HG03045 (cell line): Measurements from ENCODE around the gene PCSK7.
"Not testable (repeated sequence)": the region's sequence is repeated elsewhere in the genome, so short reads cannot be mapped to it uniquely, and the experiment has no call there.

ENCODE experiments used
- ATAC-seq: cut with Tn5 transposase; IDR thresholded peaks from one replicate; pipeline ENCODE4 v1.9.1; 2021; ENCODE audit warnings: mild to moderate bottlenecking, moderate library complexity; ENCODE audit not compliant: unreplicated experiment

The PCSK7 gene

DNA sequence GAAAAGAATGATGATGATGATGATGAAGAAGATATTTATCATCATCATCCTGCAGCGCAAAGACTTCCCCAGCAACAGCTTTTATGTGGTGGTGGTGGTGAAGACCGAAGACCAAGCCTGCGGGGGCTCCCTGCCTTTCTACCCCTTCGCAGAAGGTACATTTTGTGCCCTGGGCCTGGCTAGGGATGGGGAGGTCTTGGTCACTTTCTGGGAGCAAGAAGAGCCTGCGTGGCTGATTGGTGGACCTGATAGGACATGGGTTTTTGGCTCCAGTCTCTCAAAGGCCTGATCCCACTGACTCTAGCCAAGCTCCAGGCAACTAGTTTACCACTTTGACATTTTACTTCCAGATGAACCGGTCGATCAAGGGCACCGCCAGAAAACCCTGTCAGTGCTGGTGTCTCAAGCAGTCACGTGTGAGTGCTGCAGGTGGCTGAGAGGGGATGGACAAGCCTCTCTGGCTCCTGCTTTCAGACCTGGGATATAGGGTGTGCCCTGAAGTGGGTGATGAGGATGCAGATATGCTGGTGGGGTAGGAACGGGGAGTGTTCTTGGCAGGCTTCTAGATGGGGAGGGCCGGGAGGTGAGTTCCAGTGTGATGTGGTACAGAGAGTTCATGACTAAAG lies 48.0 kb downstream of the PCSK7 start:
- no peak for ATAC-seq

DNA sequence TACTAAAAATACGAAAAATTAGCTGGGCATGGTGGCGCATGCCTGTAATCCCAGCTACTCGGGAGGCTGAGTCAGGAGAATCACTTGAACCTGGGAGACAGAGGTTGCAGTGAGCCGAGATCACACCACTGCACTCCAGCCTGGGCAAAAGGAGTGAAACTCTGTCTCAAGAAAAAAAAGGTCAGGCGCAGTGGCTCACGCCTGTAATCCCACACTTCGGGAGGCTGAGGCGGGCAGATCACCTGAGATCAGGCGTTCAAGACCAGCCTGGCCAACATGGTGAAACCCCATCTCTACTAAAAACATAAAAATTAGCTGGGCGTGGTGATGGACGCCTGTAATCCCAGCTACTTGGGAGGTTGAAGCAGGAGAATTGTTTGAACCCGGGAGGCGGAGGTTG lies 48.7 kb downstream of the PCSK7 start:
- ATAC-seq, result not testable (repeated sequence)

DNA sequence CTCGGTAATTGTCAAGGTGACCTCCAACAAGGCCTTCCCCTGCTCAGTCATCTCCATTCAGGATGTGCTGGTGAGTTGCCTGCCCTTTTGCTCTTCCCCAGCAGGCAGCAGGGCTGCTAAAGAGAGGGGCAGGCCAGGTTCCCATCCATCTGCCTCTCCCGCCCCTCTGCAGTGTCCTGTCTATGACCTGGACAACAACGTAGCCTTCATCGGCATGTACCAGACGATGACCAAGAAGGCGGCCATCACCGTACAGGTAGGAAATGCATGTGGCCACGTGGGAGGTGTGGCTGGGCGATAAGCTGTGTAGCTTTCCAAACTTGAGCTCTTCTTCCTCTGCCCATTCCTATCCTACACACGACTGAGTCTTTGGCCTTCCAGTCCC lies 49.3 kb downstream of the PCSK7 start:
- no peak for ATAC-seq

DNA sequence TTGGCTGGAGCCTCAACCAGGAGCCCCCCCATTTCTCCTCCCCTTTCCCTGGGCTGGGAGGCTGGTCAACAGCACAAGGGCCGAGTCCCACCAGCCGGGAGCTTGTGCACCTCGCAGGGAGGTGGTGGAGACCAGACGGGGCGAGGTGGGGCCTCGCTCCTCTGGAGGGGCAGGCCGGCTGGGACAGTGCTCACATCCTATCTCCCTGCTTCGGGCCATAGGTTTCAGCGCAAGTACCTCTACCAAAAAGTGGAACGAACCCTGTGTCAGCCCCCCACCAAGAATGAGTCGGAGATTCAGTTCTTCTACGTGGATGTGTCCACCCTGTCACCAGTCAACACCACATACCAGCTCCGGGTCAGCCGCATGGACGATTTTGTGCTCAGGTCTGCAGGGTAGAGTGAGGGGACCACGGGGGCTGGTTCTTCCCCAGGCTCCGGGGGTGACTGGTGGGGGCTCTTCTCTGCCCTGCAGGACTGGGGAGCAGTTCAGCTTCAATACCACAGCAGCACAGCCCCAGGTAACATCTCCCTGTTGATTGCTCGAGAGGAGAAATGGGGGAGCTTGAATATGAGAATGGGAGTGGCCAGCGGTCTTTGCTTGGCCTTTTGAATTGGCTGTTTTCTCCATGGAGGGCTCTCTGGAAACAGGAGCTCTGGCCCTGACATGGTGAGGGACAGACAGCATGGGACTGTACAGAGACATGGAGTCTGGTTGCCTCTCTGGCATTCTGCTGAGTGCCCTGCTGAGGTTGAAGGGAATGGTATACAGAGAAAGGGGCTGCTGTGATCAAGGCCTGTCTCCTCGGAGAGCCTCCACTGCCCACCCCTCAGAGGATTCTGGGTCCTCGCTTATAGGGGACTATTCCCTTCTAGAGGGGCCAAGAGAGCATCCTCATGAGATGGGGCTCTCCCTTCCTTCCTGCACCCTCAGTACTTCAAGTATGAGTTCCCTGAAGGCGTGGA lies 50.0 kb downstream of the PCSK7 start:
- no peak for ATAC-seq

DNA sequence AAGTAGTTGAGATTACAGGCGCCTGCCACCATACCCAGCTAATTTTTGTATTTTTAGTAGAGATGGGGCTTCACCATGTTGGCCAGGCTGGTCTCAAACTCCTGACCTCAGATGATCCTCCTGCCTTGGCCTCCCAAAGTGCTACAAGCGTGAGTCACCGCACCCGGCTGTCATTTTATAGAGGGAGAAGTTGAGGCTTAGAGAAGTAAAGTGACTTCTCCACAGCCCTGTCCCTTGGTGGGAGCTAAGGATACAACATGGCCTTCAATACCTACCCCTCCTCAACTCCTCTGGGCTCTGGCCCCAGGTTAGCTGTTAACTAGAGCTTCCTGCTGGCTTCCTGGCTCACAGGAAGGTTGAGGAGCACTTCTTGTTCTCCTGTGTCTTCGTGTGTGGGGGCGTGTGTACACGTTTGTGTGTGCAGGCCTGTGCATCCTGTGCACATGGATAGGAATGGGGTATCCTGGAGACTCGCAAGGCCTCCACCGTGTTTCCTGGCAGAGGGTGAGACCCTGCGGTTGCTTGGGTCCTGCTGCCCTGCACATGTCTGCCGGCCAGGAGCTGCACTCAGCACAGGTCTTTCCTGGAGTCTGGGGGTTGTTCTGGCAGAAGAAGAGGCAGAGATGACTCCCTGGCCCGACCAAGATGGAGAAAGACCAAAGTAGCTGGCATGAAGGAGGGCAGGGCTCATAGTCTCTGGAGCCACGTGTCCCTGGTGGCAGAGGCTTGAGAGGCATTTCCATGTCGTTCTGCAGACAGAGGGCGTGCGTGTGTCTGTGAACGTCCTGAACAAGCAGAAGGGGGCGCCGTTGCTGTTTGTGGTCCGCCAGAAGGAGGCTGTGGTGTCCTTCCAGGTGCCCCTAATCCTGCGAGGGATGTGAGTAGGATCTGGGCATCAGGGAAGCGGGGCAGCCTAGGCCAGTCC lies 51.0 kb downstream of the PCSK7 start:
- ATAC-seq, result no peak

DNA sequence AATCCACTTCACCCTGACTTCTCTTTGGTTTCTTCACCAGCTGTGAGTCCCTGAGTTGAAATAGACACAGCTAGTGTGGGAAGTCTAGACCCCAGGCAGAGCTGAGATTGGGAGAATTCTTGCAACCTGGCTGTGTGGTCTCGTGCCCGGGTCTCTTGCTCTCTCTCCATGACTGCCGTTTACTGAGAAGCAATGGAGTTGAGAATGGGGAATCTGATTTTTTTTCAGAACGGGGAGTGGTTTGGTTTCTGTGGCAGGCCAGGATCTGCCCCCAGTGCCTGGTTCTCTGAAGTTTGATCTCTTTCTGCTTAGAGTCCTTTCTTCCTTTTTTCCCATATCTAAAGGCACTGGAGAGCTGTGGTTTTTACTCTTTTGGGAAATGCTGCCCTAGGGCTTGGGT lies 51.9 kb downstream of the PCSK7 start:
- no peak for ATAC-seq

DNA sequence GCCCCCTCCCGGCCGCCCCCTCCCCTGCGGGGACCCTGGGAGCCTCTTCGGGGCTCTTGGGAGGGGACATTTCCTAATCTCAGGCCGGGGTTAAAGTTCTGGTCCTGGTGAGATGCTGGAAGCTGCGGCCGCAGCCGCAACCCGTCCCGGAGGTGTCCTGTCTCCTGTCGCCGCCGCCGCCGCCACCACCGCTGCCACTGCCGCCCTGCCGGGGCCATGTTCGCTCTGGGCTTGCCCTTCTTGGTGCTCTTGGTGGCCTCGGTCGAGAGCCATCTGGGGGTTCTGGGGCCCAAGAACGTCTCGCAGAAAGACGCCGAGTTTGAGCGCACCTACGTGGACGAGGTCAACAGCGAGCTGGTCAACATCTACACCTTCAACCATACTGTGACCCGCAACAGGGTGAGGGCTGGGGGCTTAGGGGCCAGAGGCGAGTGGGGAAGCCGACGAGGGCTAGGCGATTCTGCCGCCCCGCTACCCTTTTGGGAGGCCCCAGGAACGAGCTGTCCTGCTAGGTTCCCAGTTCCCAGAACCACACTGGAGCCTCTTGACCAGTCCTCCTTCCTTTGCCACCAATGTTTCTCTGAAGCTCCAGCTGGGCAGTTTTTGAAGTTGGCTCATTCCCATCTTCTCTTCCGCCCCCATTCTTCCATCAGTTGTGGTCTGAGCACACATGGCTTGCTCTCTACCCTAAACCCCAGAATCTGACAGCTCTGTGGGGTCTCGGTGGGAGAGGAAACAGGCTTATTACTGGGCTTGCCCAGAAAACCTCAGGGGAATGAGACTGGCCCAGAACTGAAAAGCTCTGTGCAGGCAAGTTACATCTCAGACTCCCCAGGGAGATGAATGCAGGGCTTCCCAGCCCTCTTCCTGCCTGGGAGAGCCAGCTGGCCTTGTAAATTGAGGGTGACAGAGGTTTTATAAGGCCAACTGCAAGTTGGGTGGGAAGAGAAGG lies 52.5 kb downstream of the PCSK7 start:
- peak; percentile 35 for ATAC-seq

DNA sequence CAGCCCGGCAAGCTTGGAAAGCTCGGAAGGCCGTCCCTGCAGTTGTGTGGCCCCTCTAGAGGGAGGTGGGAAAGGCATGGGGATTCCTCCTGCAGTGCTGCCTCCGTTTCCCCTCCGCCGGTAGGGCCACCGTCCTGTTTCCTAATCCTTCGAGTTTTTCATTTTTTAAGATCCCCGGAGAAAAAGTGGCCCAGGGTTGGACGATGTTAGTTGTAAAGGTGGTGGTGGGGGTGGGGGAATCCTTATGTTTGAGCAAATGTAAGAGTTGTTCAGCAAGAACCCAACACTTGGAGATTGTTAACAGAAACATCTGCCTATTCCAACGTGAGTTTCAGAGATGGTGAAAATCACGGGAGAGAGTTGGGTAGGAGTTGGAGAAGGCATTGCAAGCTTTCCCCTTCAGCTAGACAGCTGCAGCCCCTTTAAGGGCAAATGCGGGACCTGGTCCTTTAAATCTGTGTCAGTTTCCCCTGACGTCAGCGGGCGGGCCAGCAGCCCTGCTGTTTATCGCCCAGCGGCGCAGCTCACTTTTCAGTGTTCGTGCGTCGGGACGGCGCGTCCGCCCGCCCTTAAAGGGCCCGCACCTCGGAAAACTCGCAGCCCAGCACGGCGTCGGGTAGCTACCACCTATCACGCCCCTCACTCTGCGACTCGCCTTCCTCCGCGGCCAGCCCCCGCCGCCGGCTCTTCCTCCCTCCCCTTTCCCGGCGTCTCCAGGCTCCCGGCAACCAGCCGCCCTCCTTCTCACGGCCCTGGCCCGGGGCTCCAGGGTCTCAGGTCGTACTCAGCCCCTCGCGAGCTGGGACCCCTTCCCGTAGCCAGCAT lies 53.5 kb downstream of the PCSK7 start, which contains the start of gene SIDT2:
TSS of gene SIDT2 (plus strand) at position 534 of the 825 bp plus-strand sequence. CDS start 521 bp downstream, outside the sequence.
- ATAC-seq, result peak; percentile 92

DNA sequence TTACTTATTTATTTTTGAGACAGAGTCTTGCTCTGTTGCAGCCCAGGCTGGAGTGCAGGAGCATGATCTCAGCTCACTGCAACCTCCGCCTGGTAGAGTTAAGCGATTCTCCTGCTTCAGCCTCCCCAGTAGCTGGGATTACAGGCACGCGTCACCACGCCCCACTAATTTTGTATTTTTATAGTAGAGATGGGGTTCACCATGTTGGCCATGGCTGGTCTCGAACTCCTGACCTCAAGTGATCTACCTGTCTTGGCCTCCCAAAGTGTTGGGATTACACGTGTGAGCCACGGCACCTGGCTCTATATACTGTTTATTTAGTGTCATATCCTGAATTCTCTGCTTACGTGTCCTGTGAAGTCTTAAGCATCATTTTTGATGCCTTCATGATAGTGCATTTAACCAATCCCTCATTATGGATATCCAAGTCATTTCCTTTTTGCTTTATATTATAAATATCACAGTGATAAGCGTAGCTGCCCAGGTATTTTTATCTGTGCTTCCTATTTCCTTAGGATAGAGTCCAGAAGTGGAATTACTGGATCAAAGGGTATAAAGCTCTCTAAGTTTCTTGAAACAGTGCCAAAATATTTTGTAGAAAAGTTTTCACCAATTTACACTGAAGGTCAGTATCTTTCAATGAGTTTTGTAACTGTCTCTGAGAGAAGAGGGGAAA lies 54.2 kb downstream of the PCSK7 start:
- no peak for ATAC-seq

DNA sequence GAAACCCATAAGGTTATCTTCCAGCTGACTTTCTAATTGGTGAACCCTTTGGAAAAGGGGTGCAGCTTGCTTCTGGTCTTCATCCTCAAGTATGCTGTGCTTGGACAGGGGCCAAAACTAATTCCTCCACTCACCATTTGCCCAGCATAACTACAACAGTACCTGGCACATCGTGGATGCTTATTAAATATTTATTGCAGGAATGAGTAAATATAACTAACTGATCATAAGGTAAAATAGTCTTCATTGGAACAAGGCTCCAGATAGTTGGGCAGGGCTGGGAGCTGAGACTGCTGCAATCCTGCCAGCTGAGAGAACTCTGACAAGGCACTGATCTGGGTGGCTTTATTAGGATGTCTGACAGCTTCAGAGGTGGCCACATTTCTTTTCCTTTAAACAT lies 55.7 kb downstream of the PCSK7 start:
- no peak for ATAC-seq

DNA sequence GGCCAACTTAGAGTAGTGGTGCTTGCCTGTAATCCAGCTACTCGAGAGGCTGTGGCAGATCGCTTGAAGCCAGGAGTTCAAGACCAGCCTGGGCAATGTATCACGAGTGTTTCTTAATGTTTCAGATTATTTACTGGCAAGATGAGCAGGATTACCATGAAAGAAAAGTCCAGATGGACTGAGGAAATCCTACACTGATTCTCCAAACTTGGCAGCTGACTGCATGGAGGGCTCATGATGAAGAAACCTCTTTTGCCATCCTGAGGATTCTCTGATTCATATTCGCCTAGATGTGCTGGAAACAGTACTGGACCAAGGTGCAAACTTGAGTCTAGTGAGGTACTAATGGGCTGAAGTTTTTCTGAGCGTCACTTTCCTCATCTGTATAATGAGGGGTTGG lies 56.1 kb downstream of the PCSK7 start:
- ATAC-seq, result no peak

DNA sequence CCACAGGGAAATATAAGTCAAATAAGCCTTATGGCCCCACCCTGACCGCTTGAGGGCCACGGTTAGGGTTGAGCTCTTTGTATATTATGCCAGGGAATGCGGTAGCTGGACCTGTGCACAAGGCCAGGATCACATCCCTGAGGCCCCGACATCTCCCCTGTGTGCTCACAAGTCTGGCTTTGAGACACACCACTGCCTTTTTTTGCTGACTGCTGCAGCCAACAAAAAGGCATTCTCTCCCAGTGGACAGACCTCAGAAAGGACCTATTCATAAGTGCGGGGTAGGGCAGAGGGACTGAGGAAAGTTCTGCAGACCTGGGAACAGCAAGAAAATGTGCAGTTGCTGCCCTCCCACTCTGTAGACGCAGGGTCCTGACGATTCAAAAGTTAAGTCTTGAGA lies 56.8 kb downstream of the PCSK7 start:
- ATAC-seq, result no peak

DNA sequence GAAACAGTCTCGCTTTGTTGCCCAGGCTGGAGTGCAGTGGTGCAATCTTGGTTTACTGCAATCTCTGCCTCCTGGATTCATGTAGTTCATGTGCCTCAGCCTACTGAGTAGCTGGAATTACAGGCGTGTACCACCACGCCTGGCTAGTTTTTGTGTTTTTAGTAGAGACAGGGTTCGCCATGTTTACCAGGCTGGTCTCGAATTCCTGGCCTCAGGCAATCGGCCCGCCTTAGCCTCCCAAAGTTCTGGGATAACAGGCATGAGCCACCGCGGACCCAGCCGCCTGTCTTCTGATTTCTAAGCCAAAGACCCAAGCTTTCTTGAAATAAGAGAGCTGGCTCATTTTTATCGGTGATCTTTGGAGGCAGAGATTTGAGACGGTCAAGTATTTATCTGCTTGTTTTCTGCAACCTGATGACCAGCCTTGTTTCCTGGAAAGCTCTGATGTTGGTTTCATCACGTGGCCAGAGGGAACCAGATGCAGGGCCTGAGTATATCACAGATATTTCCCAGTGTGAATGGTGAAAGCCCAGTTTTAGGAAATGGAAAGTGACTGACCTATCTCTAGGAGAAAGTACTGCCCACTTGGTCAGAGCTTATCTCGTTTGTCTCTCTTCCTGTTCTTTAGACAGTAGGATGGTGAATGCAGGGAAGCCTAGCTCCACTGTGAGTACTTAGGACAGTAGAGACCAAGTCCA lies 59.0 kb downstream of the PCSK7 start:
- no peak for ATAC-seq

DNA sequence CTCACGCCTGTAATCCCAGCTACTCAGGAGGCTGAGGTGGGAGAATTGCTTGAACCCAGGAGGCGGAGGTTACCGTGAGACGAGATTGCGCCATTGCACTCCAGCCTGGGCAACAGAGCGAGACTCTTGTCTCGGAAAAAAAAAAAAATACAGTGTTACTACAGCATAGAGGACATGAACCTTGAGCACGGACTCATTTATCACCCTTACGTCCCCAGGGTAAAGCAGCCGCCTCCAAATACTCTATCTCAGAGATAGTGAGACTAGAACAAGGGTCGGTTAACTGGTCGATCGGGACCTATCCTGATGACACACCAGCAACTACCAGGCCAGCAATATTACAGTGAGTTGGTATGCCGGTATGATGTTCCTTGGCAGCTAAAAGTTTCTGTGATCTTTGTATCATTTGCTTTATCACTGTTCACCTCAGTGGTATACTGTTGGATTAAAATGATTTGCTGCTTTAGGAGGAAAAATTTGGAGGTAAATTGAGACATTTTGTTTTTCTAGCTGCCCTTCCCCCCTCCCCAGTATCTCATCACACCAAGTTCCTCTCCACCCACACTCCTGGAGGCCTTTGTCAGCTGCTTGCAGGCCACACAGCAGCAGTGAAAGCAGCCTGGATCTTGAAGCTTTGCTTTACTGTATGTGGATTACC lies 60.3 kb downstream of the PCSK7 start:
- ATAC-seq, result no peak

DNA sequence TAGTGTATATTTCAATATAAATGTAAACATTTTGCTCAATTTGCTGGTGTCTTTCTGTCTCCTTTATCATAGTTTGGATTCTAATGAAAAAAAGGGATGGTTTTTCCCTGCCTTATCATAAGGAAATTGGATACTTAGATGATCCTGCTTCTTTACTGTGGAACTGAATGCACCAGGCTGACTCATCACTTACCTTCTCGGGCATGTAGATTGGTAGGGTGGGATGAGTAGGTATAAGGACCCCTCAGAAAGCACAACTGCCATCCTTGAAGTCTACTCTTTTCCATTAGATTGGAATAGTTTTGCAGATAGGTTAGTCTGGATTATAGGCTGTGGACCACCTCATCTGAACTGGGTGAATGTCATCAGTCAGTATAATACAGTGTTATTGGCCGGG lies 60.9 kb downstream of the PCSK7 start:
- no peak for ATAC-seq

DNA sequence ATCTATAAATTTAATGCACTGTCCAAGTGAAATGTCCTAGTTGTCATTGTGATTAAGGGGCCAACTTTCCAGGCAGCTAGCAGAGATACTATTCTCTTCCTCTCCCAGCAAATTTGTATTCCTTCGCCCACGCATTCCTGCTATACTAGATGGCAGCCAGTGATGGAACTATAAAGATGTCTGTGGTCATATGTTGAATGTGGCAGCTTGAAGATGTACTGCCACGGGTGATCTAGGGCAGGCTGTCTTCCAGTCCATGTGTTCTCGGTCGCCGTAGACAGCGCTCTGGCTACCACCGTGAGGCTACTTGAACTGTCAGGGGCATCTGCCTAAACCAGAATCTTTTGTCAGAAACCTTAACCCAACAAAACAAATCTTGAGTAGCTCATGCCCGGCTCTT lies 61.7 kb downstream of the PCSK7 start:
- no peak for ATAC-seq

DNA sequence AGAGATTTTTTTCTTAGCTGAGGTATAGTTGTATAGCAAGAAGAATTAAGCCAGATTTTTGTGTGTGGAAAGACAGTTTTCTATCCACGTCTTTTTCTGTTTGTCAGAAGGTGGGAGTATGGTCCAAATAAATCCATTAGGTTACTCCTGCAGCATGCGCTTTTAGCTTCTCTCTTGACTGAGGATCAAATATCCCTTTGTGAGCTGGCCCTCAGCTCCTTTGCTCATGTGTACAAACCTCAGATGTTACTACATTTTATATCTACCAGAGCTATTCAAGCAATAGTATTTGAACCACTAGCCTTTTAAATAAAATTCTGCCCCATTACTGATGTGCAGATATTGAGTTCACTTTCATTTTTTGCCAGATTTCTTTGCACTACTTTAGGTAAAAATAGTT lies 62.1 kb downstream of the PCSK7 start:
- no peak for ATAC-seq

DNA sequence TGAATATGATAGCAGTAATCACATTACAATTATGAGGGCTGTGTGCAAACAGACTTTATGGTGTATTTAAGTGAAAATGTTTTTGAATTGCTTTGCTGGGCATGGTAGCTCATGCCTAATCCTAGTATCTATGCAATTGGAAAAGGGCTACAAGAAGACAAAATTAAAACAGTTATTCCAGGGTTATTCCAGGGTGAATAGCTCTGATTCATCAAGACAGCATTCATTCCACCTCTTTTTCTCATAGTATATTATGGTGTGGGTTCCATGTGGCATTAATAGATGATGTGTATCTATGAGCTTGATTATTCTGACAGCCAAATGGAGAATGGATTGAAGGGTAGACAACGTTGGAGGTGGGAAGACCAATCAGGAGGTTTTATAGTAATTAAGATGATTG lies 65.4 kb downstream of the PCSK7 start:
- no peak for ATAC-seq
